ENCODE data around the gene MED25.

GRCh38 chr19:49831592-49831991 is 13.5 kb downstream of the MED25 start:
- no peak for TF ChIP-seq OSR1 (CRISPR knock-in tag; IDR thresholded peaks at IDR 0.05)
- TF ChIP-seq TCF4 (CRISPR knock-in tag; IDR thresholded peaks at IDR 0.05; ENCODE audit: borderline replicate concordance) = no peak
- no peak for TF ChIP-seq TSHZ2 (CRISPR knock-in tag; IDR thresholded peaks at IDR 0.05)
